H9 (cell line): Measurements from ENCODE around the gene C19orf33. TPM values are rescaled to one million over a fixed set of nuclear protein-coding genes. Genes with fewer than 3 reads are reported as not detected.

Experiments used
- DNase-seq: peaks from one replicate; pipeline ENCODE4 v3.0.0-alpha.2; 2017
- H2AFZ ChIP-seq: one replicate; pipeline ENCODE4 v1.6.1; 2013; ENCODE audit warnings: mild to moderate bottlenecking, low read length, control low read depth, moderate library complexity
- H2AK5ac ChIP-seq: 2 replicates; pipeline ENCODE4 v1.6.1; 2013; ENCODE audit warnings: low read length, control low read depth, mixed read lengths; ENCODE audit not compliant: insufficient read length
- H2BK120ac ChIP-seq: one replicate; pipeline ENCODE4 v1.6.1; 2013; ENCODE audit warnings: low read depth, mild to moderate bottlenecking, low read length, control low read depth, inconsistent platforms; ENCODE audit not compliant: poor library complexity, severe bottlenecking
- H2BK12ac ChIP-seq: 2 replicates; pipeline ENCODE4 v1.6.1; 2013; ENCODE audit warnings: low read length, control low read depth, mixed read lengths, low read depth; ENCODE audit not compliant: insufficient read length
- H2BK15ac ChIP-seq: 2 replicates; pipeline ENCODE4 v1.6.1; 2013; ENCODE audit warnings: low read depth, low read length, control low read depth
- H2BK20ac ChIP-seq: one replicate; pipeline ENCODE4 v1.6.1; 2013; ENCODE audit warnings: low read depth, mild to moderate bottlenecking, low read length, control low read depth, inconsistent platforms; ENCODE audit not compliant: poor library complexity, severe bottlenecking
- H2BK5ac ChIP-seq: 2 replicates; pipeline ENCODE4 v1.6.1; 2013; ENCODE audit warnings: low read length, control low read depth, mixed read lengths; ENCODE audit not compliant: insufficient read length
- H3K14ac ChIP-seq: 2 replicates; pipeline ENCODE4 v1.6.1; 2013; ENCODE audit warnings: low read length, control low read depth; ENCODE audit not compliant: insufficient read depth
- H3K18ac ChIP-seq: 2 replicates; pipeline ENCODE4 v1.6.1; 2013; ENCODE audit warnings: low read depth, mild to moderate bottlenecking, mixed read lengths, low read length, control low read depth; ENCODE audit not compliant: insufficient read length
- H3K23ac ChIP-seq: 2 replicates; pipeline ENCODE4 v1.6.1; 2013; ENCODE audit warnings: low read length, control low read depth, mixed read lengths, low read depth; ENCODE audit not compliant: insufficient read length
- H3K23me2 ChIP-seq: 2 replicates; pipeline ENCODE4 v1.6.1; 2013; ENCODE audit warnings: low read depth, mild to moderate bottlenecking, mixed read lengths, low read length, control low read depth; ENCODE audit not compliant: insufficient read length, poor library complexity, severe bottlenecking
- H3K27ac ChIP-seq: 2 replicates; pipeline ENCODE4 v1.5.1; 2013; ENCODE audit warnings: low read length, control low read depth, mixed read lengths, low read depth; ENCODE audit not compliant: insufficient read length
- H3K27me3 ChIP-seq: 2 replicates; pipeline ENCODE4 v1.6.1; 2013; ENCODE audit warnings: low read length, control low read depth, inconsistent platforms; ENCODE audit not compliant: insufficient read depth
- H3K4ac ChIP-seq: 2 replicates; pipeline ENCODE4 v1.6.1; 2013; ENCODE audit warnings: low read depth, mild to moderate bottlenecking, control low read depth, inconsistent platforms, low read length, moderate library complexity
- H3K4me1 ChIP-seq: 2 replicates; pipeline ENCODE4 v1.6.1; 2013; ENCODE audit warnings: low read length, control low read depth, inconsistent platforms; ENCODE audit not compliant: insufficient read depth
- H3K4me2 ChIP-seq: 2 replicates; pipeline ENCODE4 v1.6.1; 2013; ENCODE audit warnings: low read length, control low read depth, mixed read lengths; ENCODE audit not compliant: insufficient read length, insufficient read depth
- H3K56ac ChIP-seq: 2 replicates; pipeline ENCODE4 v1.6.1; 2013; ENCODE audit warnings: low read depth, mild to moderate bottlenecking, mixed read lengths, low read length, control low read depth; ENCODE audit not compliant: insufficient read length
- H3K79me1 ChIP-seq: 2 replicates; pipeline ENCODE4 v1.6.1; 2013; ENCODE audit warnings: low read depth, mild to moderate bottlenecking, moderate library complexity, low read length, control low read depth, inconsistent platforms; ENCODE audit not compliant: insufficient read depth, poor library complexity, severe bottlenecking
- H3K79me2 ChIP-seq: 2 replicates; pipeline ENCODE4 v1.6.1; 2013; ENCODE audit warnings: low read length, control low read depth, inconsistent platforms; ENCODE audit not compliant: insufficient read depth
- H3K9ac ChIP-seq: 2 replicates; pipeline ENCODE4 v1.6.1; 2013; ENCODE audit warnings: low read length, control low read depth, mixed read lengths; ENCODE audit not compliant: insufficient read length; ENCODE audit errors: extremely low read depth
- H3K9me3 ChIP-seq: one replicate; pipeline ENCODE4 v1.6.1; 2013; ENCODE audit warnings: low read depth, low read length, inconsistent platforms; ENCODE audit not compliant: control insufficient read depth
- H3T11ph ChIP-seq: one replicate; pipeline ENCODE4 v1.6.1; 2013; ENCODE audit warnings: mild to moderate bottlenecking, low read length, control low read depth, inconsistent platforms
- H4K20me1 ChIP-seq: one replicate; pipeline ENCODE4 v1.6.1; 2013; ENCODE audit not compliant: control insufficient read depth, insufficient read length, insufficient read depth
- H4K5ac ChIP-seq: 2 replicates; pipeline ENCODE4 v1.6.1; 2013; ENCODE audit warnings: low read depth, mild to moderate bottlenecking, mixed read lengths, low read length, control low read depth; ENCODE audit not compliant: insufficient read length
- H4K8ac ChIP-seq: replicated peaks from 2 replicates; pipeline ENCODE4 v1.6.1; 2013; ENCODE audit warnings: low read length, control low read depth, mixed read lengths, low read depth; ENCODE audit not compliant: insufficient read length
- H4K91ac ChIP-seq: 2 replicates; pipeline ENCODE4 v1.6.1; 2013; ENCODE audit warnings: low read depth, mild to moderate bottlenecking, moderate library complexity, mixed read lengths, low read length, control low read depth; ENCODE audit not compliant: insufficient read length
- H3K27ac Mint-ChIP-seq, 3 experiments: 2 replicates in 2 of 3; 3 replicates in 1 of 3; pipeline ENCODE4 v1.8.0; 2020 to 2021; ENCODE audit warnings: mixed read lengths in 3 of 3, mild to moderate bottlenecking in 1 of 3, moderate library complexity in 1 of 3
- H3K27me3 Mint-ChIP-seq: 2 replicates; pipeline ENCODE4 v1.8.0; 2021; ENCODE audit warnings: low read depth, mild to moderate bottlenecking, moderate library complexity, mixed read lengths
- H3K36me3 Mint-ChIP-seq, 3 experiments: 2 replicates in 2 of 3; 3 replicates in 1 of 3; pipeline ENCODE4 v1.8.0; 2020 to 2021; ENCODE audit warnings: low read depth in 3 of 3, mixed read lengths in 3 of 3; ENCODE audit not compliant: insufficient read depth in 1 of 3
- H3K4me1 Mint-ChIP-seq, 2 experiments: 2 replicates each; pipeline ENCODE4 v1.8.0; 2020; ENCODE audit warnings: mixed read lengths in 2 of 2
- H3K4me3 Mint-ChIP-seq, 2 experiments: 2 replicates in 1 of 2; 3 replicates in 1 of 2; pipeline ENCODE4 v1.8.0; 2020 to 2021; ENCODE audit warnings: mild to moderate bottlenecking in 2 of 2, mixed read lengths in 2 of 2, moderate library complexity in 1 of 2
- H3K9me3 Mint-ChIP-seq, 2 experiments: 2 replicates in 1 of 2; 3 replicates in 1 of 2; pipeline ENCODE4 v1.8.0; 2020; ENCODE audit warnings: mild to moderate bottlenecking in 2 of 2, mixed read lengths in 2 of 2, moderate library complexity in 1 of 2
- CTCF ChIP-seq: fragments of 200-600 bp; sonication (generic); conservative IDR thresholded peaks from 3 replicates; pipeline ENCODE4 v1.8.0; 2021; ENCODE audit warnings: antibody characterized with exemption, mild to moderate bottlenecking
- WGBS: extraction: QIAGEN DNeasy Blood & Tissue Kit; methylation state at CpG from one replicate; pipeline ENCODE4 v1.1.7; 2013; ENCODE audit warnings: missing lambda C conversion rate, low lambda C conversion rate, mixed read lengths; ENCODE audit not compliant: insufficient read length; ENCODE audit errors: extremely low coverage; 5-methylcytosine and 5-hydroxymethylcytosine counted together
- total RNA-seq: library from RNA; stranded (reverse); gene quantifications from 2 replicates; pipeline ENCODE4 v1.2.1, GENCODE V29; 2021

C19orf33 gene
- total RNA-seq, 1 experiment from 2014 or later = not detected

GRCh38 chr19:38335949-38336637, 32.0 kb downstream of the C19orf33 start:
- H2AFZ ChIP-seq = peak overlapping the region; percentile 22
- no peak overlapping the region for H2BK15ac ChIP-seq
- H3T11ph ChIP-seq = no peak overlapping the region
- no peaks in the 10 kb centered on the region; the same call in none of the 2 replicates for H3K27me3 Mint-ChIP-seq
- H3K56ac ChIP-seq = no peak overlapping the region
- H2BK12ac ChIP-seq = no peak overlapping the region
- no peaks in the 10 kb centered on the region for H3K9me3 Mint-ChIP-seq
- H2BK5ac ChIP-seq = no peak overlapping the region
- WGBS = no CpG with 5 or more reads among the region's 52 CpGs
- no peaks in the 10 kb centered on the region for H3K9me3 ChIP-seq
- peak overlapping the region; percentile 10 to 92 (median 88); a peak in 6 of 7 replicates for H3K27ac Mint-ChIP-seq
- H2BK120ac ChIP-seq = no peak overlapping the region
- peak overlapping the region; percentile 87 to 96 for H3K4me3 Mint-ChIP-seq
- peaks cover 13% of the 10 kb centered on the region for H3K23me2 ChIP-seq
- H3K23ac ChIP-seq = no peak overlapping the region
- no peak overlapping the region for H4K5ac ChIP-seq
- no peak overlapping the region for H4K8ac ChIP-seq
- H3K4me1 Mint-ChIP-seq = peaks cover 12 to 14% of the 10 kb centered on the region in 2 experiments
- H3K9ac ChIP-seq = no peak overlapping the region
- no peaks in the 10 kb centered on the region for H3K27me3 ChIP-seq
- H4K20me1 ChIP-seq = no peaks in the 10 kb centered on the region
- no peak overlapping the region for H4K91ac ChIP-seq
- peak overlapping the region; percentile 97 for H3K4me2 ChIP-seq
- TF ChIP-seq CTCF = no peak
- H3K14ac ChIP-seq = no peak overlapping the region
- H3K4me1 ChIP-seq = peaks cover 3% of the 10 kb centered on the region; the same call in 1 of the 2 replicates
- no peaks in the 10 kb centered on the region; a peak in 1 of 7 replicates for H3K36me3 Mint-ChIP-seq
- H3K79me2 ChIP-seq = no peaks in the 10 kb centered on the region
- H2AK5ac ChIP-seq = no peak overlapping the region
- no peak overlapping the region for H2BK20ac ChIP-seq
- H3K27ac ChIP-seq = no peak overlapping the region
- DNase-seq = peak; percentile 98
- no peak overlapping the region for H3K4ac ChIP-seq
- no peak overlapping the region for H3K18ac ChIP-seq
- no peaks in the 10 kb centered on the region for H3K79me1 ChIP-seq
